SK-N-SH (cell line): ENCODE data around the gene MRPL10.

Experiments
- CTCF ChIP-seq: fragments of 200-600 bp; sonication (generic); IDR thresholded peaks from 2 replicates; pipeline ENCODE4 v1.6.1; 2017; ENCODE audit warnings: antibody characterized with exemption, mild to moderate bottlenecking, moderate library complexity
- EP300 ChIP-seq, 2 experiments: IDR thresholded peaks; 2 replicates each; pipeline versions ENCODE4 v1.4.0 to v1.6.1; 2012; ENCODE audit warnings: borderline replicate concordance in 1 of 2, low read depth in 1 of 2, low read length in 1 of 2
- FOXJ3 ChIP-seq: sonication (generic); formaldehyde crosslinking; IDR thresholded peaks from 2 replicates; pipeline ENCODE4 v1.5.1; 2020; ENCODE audit warnings: mild to moderate bottlenecking, missing genetic modification reagents
- MXI1 ChIP-seq: IDR thresholded peaks from 2 replicates; pipeline ENCODE4 v1.6.1; 2012; ENCODE audit warnings: mild to moderate bottlenecking, low read depth, low read length, improper control_type of control experiment
- POLR2AphosphoS5 ChIP-seq: IDR thresholded peaks from 2 replicates; pipeline ENCODE4 v1.6.1; 2012; ENCODE audit warnings: low read depth, low read length
- SMC3 ChIP-seq: IDR thresholded peaks from 2 replicates; pipeline ENCODE4 v1.6.1; 2012; ENCODE audit warnings: low read depth, low read length, improper control_type of control experiment
- TAF1 ChIP-seq: IDR thresholded peaks from 2 replicates; pipeline ENCODE4 v1.6.1; 2012; ENCODE audit warnings: low read depth, mild to moderate bottlenecking, low read length, moderate library complexity, borderline replicate concordance
- TCF12 ChIP-seq: IDR thresholded peaks from 2 replicates; pipeline ENCODE4 v1.4.0; 2012
- USF2 ChIP-seq: fragments of 150-350 bp; IDR thresholded peaks from 2 replicates; pipeline ENCODE4 v1.6.1; 2017; ENCODE audit warnings: antibody characterized with exemption, low read length, low read depth, borderline replicate concordance
- TF ChIP-seq, protein P1 (sequence below): IDR thresholded peaks from 2 replicates; pipeline ENCODE4 v1.6.1; 2012; ENCODE audit warnings: mild to moderate bottlenecking, low read depth, low read length, moderate library complexity
- TF ChIP-seq, protein P2 (sequence below): fragments of 150-350 bp; IDR thresholded peaks from 2 replicates; pipeline ENCODE4 v1.6.1; 2016; ENCODE audit warnings: mild to moderate bottlenecking, low read depth, low read length

DNA sequence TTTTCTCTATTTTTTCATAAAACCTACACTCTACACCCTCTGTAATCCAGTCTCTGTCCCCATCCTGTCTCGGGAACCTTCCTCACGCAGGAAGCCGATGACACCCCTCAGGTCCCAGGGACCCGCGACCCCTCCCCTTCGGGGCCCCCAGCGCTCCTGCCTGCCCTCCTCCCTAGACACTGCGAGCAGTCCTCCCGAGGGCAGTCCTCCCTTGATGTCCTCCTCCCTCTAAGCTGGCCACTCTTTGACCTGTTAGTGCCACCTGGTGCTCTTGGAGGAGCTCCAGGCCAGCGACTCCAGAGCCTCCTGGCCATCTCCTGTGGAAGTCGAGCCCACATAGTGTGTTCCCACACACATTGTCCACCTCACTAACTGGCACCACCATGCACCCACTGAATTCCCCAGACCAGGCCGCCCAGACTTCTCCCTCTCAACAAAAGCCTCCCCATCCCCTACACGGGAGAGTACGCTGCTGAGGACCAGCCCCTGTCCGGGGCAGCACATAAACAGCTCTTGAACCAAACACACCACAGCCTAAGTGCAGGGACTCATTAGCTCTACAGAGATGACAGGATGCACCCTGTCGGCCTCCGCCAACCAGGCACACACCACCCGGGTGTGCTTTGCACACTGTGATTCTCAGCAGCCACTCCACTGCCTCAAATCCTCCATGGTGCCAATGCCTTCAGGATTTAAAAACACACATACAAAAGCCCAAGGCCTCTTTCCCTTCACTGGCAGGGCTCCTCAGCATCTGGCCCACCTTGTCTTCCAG lies 19.0 kb downstream of the MRPL10 start:
- TF ChIP-seq MXI1 (no peak), POLR2AphosphoS5 (no peak), CTCF (no peak), FOXJ3 (CRISPR knock-in tag) (no peak), SMC3 (no peak), EP300 (IDR thresholded peaks at IDR 0.05; ENCODE audit: borderline replicate concordance in 1 of 2, low read depth in 1 of 2, low read length in 1 of 2) (no peak), TCF12 (no peak), USF2 (no peak), TAF1 (no peak)
- TF ChIP-seq, protein P1, sequence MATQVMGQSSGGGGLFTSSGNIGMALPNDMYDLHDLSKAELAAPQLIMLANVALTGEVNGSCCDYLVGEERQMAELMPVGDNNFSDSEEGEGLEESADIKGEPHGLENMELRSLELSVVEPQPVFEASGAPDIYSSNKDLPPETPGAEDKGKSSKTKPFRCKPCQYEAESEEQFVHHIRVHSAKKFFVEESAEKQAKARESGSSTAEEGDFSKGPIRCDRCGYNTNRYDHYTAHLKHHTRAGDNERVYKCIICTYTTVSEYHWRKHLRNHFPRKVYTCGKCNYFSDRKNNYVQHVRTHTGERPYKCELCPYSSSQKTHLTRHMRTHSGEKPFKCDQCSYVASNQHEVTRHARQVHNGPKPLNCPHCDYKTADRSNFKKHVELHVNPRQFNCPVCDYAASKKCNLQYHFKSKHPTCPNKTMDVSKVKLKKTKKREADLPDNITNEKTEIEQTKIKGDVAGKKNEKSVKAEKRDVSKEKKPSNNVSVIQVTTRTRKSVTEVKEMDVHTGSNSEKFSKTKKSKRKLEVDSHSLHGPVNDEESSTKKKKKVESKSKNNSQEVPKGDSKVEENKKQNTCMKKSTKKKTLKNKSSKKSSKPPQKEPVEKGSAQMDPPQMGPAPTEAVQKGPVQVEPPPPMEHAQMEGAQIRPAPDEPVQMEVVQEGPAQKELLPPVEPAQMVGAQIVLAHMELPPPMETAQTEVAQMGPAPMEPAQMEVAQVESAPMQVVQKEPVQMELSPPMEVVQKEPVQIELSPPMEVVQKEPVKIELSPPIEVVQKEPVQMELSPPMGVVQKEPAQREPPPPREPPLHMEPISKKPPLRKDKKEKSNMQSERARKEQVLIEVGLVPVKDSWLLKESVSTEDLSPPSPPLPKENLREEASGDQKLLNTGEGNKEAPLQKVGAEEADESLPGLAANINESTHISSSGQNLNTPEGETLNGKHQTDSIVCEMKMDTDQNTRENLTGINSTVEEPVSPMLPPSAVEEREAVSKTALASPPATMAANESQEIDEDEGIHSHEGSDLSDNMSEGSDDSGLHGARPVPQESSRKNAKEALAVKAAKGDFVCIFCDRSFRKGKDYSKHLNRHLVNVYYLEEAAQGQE, result no peak
- TF ChIP-seq, protein P2, sequence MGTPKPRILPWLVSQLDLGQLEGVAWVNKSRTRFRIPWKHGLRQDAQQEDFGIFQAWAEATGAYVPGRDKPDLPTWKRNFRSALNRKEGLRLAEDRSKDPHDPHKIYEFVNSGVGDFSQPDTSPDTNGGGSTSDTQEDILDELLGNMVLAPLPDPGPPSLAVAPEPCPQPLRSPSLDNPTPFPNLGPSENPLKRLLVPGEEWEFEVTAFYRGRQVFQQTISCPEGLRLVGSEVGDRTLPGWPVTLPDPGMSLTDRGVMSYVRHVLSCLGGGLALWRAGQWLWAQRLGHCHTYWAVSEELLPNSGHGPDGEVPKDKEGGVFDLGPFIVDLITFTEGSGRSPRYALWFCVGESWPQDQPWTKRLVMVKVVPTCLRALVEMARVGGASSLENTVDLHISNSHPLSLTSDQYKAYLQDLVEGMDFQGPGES, result no peak
